H1 (cell line): ENCODE data around the gene UCMA. TPM values are rescaled to one million over a fixed set of nuclear protein-coding genes. Genes with fewer than 3 reads are reported as not detected.

Experiments used
- BCL11A ChIP-seq, 2 experiments: IDR thresholded peaks; one replicate each; pipeline ENCODE4 v1.6.1; 2011; ENCODE audit warnings: low read depth in 2 of 2, low read length in 2 of 2, mild to moderate bottlenecking in 2 of 2
- CREB1 ChIP-seq: IDR thresholded peaks from 2 replicates; pipeline ENCODE4 v1.6.1; 2012; ENCODE audit warnings: inconsistent platforms
- CTBP2 ChIP-seq: IDR thresholded peaks from 2 replicates; pipeline ENCODE4 v1.7.0; 2011; ENCODE audit warnings: borderline replicate concordance, mild to moderate bottlenecking, moderate library complexity, mixed read lengths, low read length; ENCODE audit not compliant: insufficient read depth, insufficient read length
- KDM1A ChIP-seq: fragments of 200-600, 300-600 bp; sonication (generic); IDR thresholded peaks from 2 replicates; pipeline ENCODE4 v1.7.1; 2016; ENCODE audit warnings: mild to moderate bottlenecking, low read length, borderline replicate concordance
- MAX ChIP-seq: IDR thresholded peaks from 2 replicates; pipeline ENCODE4 v1.6.1; 2012; ENCODE audit warnings: inconsistent platforms
- RNF2 ChIP-seq: fragments of 200-900, 300-1000 bp; sonication (generic); IDR thresholded peaks from 2 replicates; pipeline ENCODE4 v1.7.1; 2016; ENCODE audit warnings: borderline replicate concordance, low read depth, mild to moderate bottlenecking, antibody characterized with exemption, low read length; ENCODE audit not compliant: poor library complexity, severe bottlenecking; ENCODE audit errors: missing control alignments
- SP4 ChIP-seq: IDR thresholded peaks from 2 replicates; pipeline ENCODE4 v1.6.1; 2012; ENCODE audit warnings: low read length, inconsistent platforms
- TAF7 ChIP-seq: optimal IDR thresholded peaks from 2 replicates; pipeline ENCODE3; 2011; ENCODE audit warnings: low read depth, mild to moderate bottlenecking, inconsistent platforms, low read length, moderate library complexity, borderline replicate concordance
- polyA plus RNA-seq, 7 experiments: library from polyadenylated mRNA; depleted of rRNA in 3 of 7; stranded (reverse) in 5 of 7; unstranded in 2 of 7; fragments of >200 nt in 5 of 7; fragments of 200-250 nt in 2 of 7; gene quantifications; 1 replicate in 5 of 7; 2 replicates in 1 of 7; 4 replicates in 1 of 7; pipeline versions ENCODE4 v1.2.1 to v1.2.3, GENCODE V29; 2011 to 2013; ENCODE audit warnings: missing spikeins in 2 of 7, mixed read lengths in 2 of 7
- total RNA-seq: library from RNA; stranded (reverse); fragmentation: NEBNext Ultra II Directional; extraction: Animal tissue kit (Norgen Biotek cat#: 25700); gene quantifications from 2 replicates; pipeline ENCODE4 v1.2.1, GENCODE V29; 2021

The UCMA gene
- total and polyA plus RNA-seq, 2 of the 8 experiments (the other 6 are each of a cell fraction or from before 2014, with no cell fraction given), result 1.2 to 4.6 TPM

GRCh38 chr10:13201132-13201531 is 33.0 kb downstream of the UCMA start (continued):
- TF ChIP-seq MAX (no peak), RNF2 (no peak), SP4 (no peak), TAF7 (no peak), CTBP2 (no peak), KDM1A (no peak), BCL11A (IDR thresholded peaks at IDR 0.05; ENCODE audit: low read depth in 2 of 2, low read length in 2 of 2) (no peak), CREB1 (no peak)
